ENCODE measurements around the gene SEPTIN8. TPM values are rescaled to one million over a fixed set of nuclear protein-coding genes. Genes with fewer than 3 reads are reported as not detected.

Gene SEPTIN8
- total RNA-seq, 1 experiment from 2014 or later: 38.2 TPM

DNA sequence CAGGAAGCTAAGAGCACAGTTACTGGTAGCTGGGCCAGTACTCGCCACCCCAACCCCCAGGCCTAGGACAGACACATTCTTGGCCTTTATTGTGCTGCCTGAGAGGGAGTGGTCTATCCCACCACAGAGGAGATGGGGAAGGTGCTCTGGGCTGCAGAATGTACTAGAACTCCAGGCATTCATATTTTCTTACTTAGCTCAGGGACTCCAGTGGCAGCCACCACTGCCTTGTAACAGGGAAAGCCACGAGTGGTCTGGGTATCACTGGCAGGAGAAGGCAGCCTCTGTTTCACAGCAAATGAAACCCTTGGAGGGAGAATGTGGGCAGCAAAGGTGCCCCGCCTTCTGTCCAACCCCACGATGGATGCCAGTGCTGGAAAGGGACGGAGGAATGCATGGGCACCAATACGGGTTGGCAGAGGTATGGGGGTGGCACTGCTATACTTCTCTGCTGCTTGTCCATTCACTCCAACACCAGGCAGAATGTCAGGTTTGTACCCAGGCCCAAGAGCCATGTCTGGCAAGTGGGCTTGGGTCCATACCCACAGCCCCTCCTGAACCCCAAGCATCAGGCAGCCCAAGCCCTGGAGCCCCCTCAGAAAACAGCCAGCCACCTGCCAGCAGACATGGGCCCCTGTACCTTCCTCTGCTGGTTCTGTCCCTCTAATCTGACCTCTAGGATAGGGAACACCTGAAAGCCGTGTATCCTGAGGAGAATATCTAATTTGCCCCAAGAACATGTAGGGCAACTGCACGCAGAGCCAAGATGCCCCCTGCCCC is 4.6 kb downstream of the SEPTIN8 start:
- H3K27ac ChIP-seq (ENCODE audit: insufficient read length, low read depth, low read length): no peak overlapping the region
- no peak overlapping the region for H2BK120ac ChIP-seq (ENCODE audit: low read depth, low read length, poor library complexity, severe bottlenecking)
- peaks cover 2% of the 10 kb centered on the region for H3K79me1 ChIP-seq (ENCODE audit: insufficient read depth, low read depth, low read length, poor library complexity, severe bottlenecking)
- no peak overlapping the region for H2BK5ac ChIP-seq (ENCODE audit: insufficient read length, low read length)
- DNase-seq: no peak
- H3K9ac ChIP-seq (ENCODE audit: extremely low read depth, insufficient read length, low read length): no peak overlapping the region
- no peak overlapping the region for H2AK5ac ChIP-seq (ENCODE audit: insufficient read length, low read length)
- H3K4me1 Mint-ChIP-seq: peaks cover 25 to 32% of the 10 kb centered on the region in 2 experiments
- no peak overlapping the region for H3K23ac ChIP-seq (ENCODE audit: insufficient read length, low read depth, low read length)
- H3K36me3 Mint-ChIP-seq (ENCODE audit: insufficient read depth in 1 of 3, low read depth in 3 of 3): no peaks in the 10 kb centered on the region
- no peaks in the 10 kb centered on the region for H4K20me1 ChIP-seq (ENCODE audit: control insufficient read depth, insufficient read depth, insufficient read length)
- H3T11ph ChIP-seq (ENCODE audit: low read length): no peak overlapping the region
- peaks cover 8% of the 10 kb centered on the region; the same call in 1 of the 2 replicates for H3K4me1 ChIP-seq (ENCODE audit: insufficient read depth, low read length)
- H3K4ac ChIP-seq (ENCODE audit: low read depth, low read length): no peak overlapping the region
- no peak overlapping the region for H4K91ac ChIP-seq (ENCODE audit: insufficient read length, low read depth, low read length)
- H2BK20ac ChIP-seq (ENCODE audit: low read depth, low read length, poor library complexity, severe bottlenecking): no peak overlapping the region
- H2AFZ ChIP-seq (ENCODE audit: low read length): no peak overlapping the region
- no peak overlapping the region for H2BK12ac ChIP-seq (ENCODE audit: insufficient read length, low read depth, low read length)
- peaks cover 3% of the 10 kb centered on the region; the same call in 1 of the 2 replicates for H3K27me3 ChIP-seq (ENCODE audit: insufficient read depth, low read length)
- no peaks in the 10 kb centered on the region for H3K9me3 ChIP-seq (ENCODE audit: control insufficient read depth, low read depth, low read length)
- TF ChIP-seq, protein P1, sequence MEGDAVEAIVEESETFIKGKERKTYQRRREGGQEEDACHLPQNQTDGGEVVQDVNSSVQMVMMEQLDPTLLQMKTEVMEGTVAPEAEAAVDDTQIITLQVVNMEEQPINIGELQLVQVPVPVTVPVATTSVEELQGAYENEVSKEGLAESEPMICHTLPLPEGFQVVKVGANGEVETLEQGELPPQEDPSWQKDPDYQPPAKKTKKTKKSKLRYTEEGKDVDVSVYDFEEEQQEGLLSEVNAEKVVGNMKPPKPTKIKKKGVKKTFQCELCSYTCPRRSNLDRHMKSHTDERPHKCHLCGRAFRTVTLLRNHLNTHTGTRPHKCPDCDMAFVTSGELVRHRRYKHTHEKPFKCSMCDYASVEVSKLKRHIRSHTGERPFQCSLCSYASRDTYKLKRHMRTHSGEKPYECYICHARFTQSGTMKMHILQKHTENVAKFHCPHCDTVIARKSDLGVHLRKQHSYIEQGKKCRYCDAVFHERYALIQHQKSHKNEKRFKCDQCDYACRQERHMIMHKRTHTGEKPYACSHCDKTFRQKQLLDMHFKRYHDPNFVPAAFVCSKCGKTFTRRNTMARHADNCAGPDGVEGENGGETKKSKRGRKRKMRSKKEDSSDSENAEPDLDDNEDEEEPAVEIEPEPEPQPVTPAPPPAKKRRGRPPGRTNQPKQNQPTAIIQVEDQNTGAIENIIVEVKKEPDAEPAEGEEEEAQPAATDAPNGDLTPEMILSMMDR (conservative IDR thresholded peaks at IDR 0.05): no peak
- H2BK15ac ChIP-seq (ENCODE audit: low read depth, low read length): no peak overlapping the region
- no peak overlapping the region for H3K14ac ChIP-seq (ENCODE audit: insufficient read depth, low read length)
- H4K5ac ChIP-seq (ENCODE audit: insufficient read length, low read depth, low read length): no peak overlapping the region
- peaks cover 2% of the 10 kb centered on the region; the same call in 1 of the 2 replicates for H3K79me2 ChIP-seq (ENCODE audit: insufficient read depth, low read length)
- H3K4me3 Mint-ChIP-seq: no peak overlapping the region
- no CpG with 5 or more reads among the region's 8 CpGs for WGBS (ENCODE audit: extremely low coverage, insufficient read length, low lambda C conversion rate)
- no peak overlapping the region for H4K8ac ChIP-seq (replicated peaks; ENCODE audit: insufficient read length, low read depth, low read length)
- peaks cover 44% of the 10 kb centered on the region for H3K27me3 Mint-ChIP-seq (ENCODE audit: low read depth)
- no peak overlapping the region for H3K56ac ChIP-seq (ENCODE audit: insufficient read length, low read depth, low read length)
- H3K18ac ChIP-seq (ENCODE audit: insufficient read length, low read depth, low read length): no peak overlapping the region
- peaks cover 8% of the 10 kb centered on the region for H3K23me2 ChIP-seq (ENCODE audit: insufficient read length, low read depth, low read length, poor library complexity, severe bottlenecking)
- H3K9me3 Mint-ChIP-seq: no peaks in the 10 kb centered on the region
- peak overlapping the region in 1 of 3 experiments; percentile 52; a peak in 2 of 7 replicates for H3K27ac Mint-ChIP-seq
- no peak overlapping the region for H3K4me2 ChIP-seq (ENCODE audit: insufficient read depth, insufficient read length, low read length)

Measured in H9 (cell line).